Spleen (tissue), 7 donors: ENCODE data around the gene TEX14.

Experiments
- POLR2A ChIP-seq, 3 donors: fragments of 450-650 bp; IDR thresholded peaks; one replicate each; pipeline ENCODE4 v1.5.1; 2017; ENCODE audit warnings: antibody characterized with exemption in 3 of 3, mild to moderate bottlenecking in 1 of 3
- POLR2AphosphoS5 ChIP-seq, 3 donors: sonication (generic); formaldehyde crosslinking; IDR thresholded peaks; one replicate each; pipeline ENCODE4 v1.5.1; 2017; ENCODE audit warnings: antibody characterized with exemption in 3 of 3
- TF ChIP-seq, protein P1 (sequence below), 11 experiments: fragments of 200-600 bp in 7 of 11; fragments of 450-650 bp in 4 of 11; sonication (generic) in 4 of 11; IDR thresholded peaks in 8 of 11; conservative IDR thresholded peaks in 3 of 11; 1 replicate in 7 of 11; 2 replicates in 4 of 11; pipeline versions ENCODE4 v1.4.0 to v1.8.0; 2016 to 2021; ENCODE audit warnings: antibody characterized with exemption in 11 of 11, inconsistent platforms in 4 of 11, mild to moderate bottlenecking in 1 of 11
- donor health status: DM: no; HTN: no; CAD: no; lungs with moderate emphysema.
- donor health status: DM: no; HTN: no; CAD: no.
- donor health status: DM: no; HTN: no; CAD: no.

DNA sequence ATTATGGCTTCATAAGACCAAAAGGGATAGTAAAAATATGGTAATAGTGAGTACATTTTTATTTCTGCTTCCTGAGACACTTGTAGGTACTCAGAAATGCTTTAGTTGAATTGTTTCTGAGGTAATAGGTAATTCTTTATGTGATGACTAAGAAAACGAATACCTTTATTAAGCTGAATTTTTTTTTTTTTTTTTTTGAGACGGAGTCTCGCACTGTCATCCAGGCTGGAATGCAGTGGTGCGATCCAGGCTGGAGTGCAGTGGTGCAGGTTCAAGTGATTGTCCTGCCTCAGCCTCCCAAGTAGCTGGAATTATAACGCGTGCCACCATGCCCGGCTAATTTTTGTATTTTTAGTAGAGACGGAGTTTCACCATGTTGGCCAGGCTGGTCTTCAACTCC, 2.5 kb upstream of the TEX14 start:
- TF ChIP-seq, protein P1, sequence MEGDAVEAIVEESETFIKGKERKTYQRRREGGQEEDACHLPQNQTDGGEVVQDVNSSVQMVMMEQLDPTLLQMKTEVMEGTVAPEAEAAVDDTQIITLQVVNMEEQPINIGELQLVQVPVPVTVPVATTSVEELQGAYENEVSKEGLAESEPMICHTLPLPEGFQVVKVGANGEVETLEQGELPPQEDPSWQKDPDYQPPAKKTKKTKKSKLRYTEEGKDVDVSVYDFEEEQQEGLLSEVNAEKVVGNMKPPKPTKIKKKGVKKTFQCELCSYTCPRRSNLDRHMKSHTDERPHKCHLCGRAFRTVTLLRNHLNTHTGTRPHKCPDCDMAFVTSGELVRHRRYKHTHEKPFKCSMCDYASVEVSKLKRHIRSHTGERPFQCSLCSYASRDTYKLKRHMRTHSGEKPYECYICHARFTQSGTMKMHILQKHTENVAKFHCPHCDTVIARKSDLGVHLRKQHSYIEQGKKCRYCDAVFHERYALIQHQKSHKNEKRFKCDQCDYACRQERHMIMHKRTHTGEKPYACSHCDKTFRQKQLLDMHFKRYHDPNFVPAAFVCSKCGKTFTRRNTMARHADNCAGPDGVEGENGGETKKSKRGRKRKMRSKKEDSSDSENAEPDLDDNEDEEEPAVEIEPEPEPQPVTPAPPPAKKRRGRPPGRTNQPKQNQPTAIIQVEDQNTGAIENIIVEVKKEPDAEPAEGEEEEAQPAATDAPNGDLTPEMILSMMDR (IDR thresholded peaks at IDR 0.05 in 8 of 11, conservative IDR thresholded peaks at IDR 0.05 in 3 of 11), result no peak
- TF ChIP-seq POLR2A (IDR thresholded peaks at IDR 0.05), result no peak
- TF ChIP-seq POLR2AphosphoS5 (IDR thresholded peaks at IDR 0.05), result no peak
